H7 (cell line): ENCODE results near the gene ANKRD12. TPM values are rescaled to one million over a fixed set of nuclear protein-coding genes. Genes with fewer than 3 reads are reported as not detected.
"Not testable (repeated sequence)": the region's sequence is repeated elsewhere in the genome, so short reads cannot be mapped to it uniquely, and the experiment has no call there.

Experiments used
- DNase-seq: peaks from one replicate; pipeline ENCODE4 v3.0.0; 2012
- H3K27me3 ChIP-seq: 2 replicates; pipeline ENCODE4 v1.6.0; 2011; ENCODE audit warnings: mild to moderate bottlenecking, low read length; ENCODE audit not compliant: control insufficient read depth, insufficient read depth
- H3K36me3 ChIP-seq: replicated peaks from 2 replicates; pipeline ENCODE4 v1.5.1; 2011; ENCODE audit warnings: low read length; ENCODE audit not compliant: control insufficient read depth, insufficient read depth
- H3K4me3 ChIP-seq: 2 replicates; pipeline ENCODE4 v1.5.1; 2011; ENCODE audit warnings: low read depth, mild to moderate bottlenecking, control low read depth, low read length, moderate library complexity; ENCODE audit not compliant: insufficient read depth
- total RNA-seq: library from RNA; depleted of rRNA; stranded (reverse); fragments of >200 nt; shearing (Covaris generic); gene quantifications from 2 replicates; pipeline ENCODE4 v1.2.3, GENCODE V29; 2014

Gene ANKRD12
- total RNA-seq, 1 experiment from 2014 or later, result 3.2 TPM

- no peak overlapping the region for H3K4me3 ChIP-seq
- no peaks in the 10 kb centered on the region for H3K36me3 ChIP-seq
- DNase-seq, result peak; percentile 35
- no peaks in the 10 kb centered on the region for H3K27me3 ChIP-seq
These were observed 11.0 kb downstream of the ANKRD12 start for GRCh38 chr18:9147440-9148202.

- no peak for DNase-seq
- Histone ChIP-seq H3K4me3 (no peak overlapping the region), H3K27me3 (no peaks in the 10 kb centered on the region), H3K36me3 (no peaks in the 10 kb centered on the region)
These were observed 11.6 kb downstream of the ANKRD12 start for GRCh38 chr18:9148203-9148552.

DNA sequence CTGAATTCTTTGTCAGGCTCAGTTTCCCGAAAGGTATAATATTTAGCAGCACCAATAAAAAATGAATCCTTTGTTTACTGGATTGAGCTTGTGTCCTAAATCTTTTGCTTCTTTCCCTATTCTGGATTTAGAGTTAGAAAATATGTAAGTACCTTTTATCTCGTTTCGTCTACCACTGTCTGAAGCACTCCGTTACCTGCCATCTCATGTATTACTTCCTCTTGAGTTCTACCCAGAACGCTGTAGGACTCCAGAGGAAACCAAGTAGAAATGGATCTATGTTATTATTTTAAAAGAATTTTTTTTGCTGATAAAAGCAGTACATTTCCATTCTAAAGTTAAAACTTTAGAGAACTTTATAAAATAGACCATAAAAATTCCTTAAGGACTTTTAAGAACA is 13.5 kb downstream of the ANKRD12 start:
- no peak overlapping the region for H3K4me3 ChIP-seq
- DNase-seq, result no peak

GRCh38 chr18:9153256-9153655 is 16.7 kb downstream of the ANKRD12 start:
- Histone ChIP-seq H3K4me3 (no peak overlapping the region), H3K27me3 (no peaks in the 10 kb centered on the region), H3K36me3 (no peaks in the 10 kb centered on the region)
- DNase-seq, result no peak

More for the DNA sequence above, 13.5 kb downstream of the ANKRD12 start:
- Histone ChIP-seq H3K27me3 (no peaks in the 10 kb centered on the region), H3K36me3 (no peaks in the 10 kb centered on the region)

DNA sequence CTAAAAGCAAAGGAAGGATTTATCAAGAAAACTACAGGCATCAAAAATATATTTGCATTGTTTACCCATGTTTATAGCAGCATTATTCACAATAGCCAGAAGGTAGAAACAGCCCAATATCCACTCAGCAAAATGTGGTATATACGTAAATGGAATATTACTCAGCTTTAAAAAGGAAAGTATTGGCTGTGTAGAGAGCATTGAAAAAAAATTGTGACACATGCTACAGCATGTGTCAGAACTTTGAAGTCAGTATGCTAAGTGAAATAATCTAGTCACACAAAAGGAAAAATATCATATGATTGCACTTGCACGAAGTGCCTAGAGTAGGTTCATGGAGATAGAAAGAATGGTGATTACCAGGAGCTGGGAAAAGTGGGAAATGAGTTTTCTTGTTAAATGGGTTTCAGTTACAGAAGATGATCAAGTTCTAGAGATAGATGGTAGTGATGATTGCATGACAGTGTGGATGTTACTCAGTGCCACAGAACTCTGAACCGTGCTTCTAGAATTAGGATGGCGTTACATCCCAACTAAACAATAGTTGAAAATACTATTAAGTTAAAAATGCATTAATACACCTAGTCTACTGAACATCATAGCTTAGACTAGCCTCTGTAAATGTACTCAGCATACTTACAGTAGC is 20.1 kb downstream of the ANKRD12 start:
- Histone ChIP-seq H3K4me3 (no peak overlapping the region), H3K36me3 (no peaks in the 10 kb centered on the region), H3K27me3 (no peaks in the 10 kb centered on the region)
- no peak for DNase-seq

DNA sequence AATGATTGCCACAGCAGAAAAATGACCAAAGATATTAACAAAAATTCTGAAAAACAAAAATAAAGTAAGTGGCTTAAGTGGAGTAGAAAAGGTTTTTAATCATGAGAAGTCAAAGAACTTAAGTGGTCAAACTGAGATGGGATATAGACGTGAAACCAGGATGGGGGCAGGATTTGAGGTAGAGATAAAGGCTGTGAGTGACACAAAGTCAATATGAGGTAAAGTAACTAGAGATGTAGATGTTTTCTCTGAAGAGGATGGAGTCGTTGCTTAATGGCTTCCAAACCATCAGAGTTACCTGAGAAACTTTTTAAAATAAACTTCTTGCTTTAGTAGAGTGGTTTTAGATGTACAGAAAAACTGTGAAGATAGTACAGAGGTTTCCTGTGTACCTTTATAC is 21.2 kb downstream of the ANKRD12 start:
- DNase-seq, result no peak
- no peaks in the 10 kb centered on the region for H3K27me3 ChIP-seq
- no peak overlapping the region for H3K4me3 ChIP-seq
- H3K36me3 ChIP-seq, result no peaks in the 10 kb centered on the region

DNA sequence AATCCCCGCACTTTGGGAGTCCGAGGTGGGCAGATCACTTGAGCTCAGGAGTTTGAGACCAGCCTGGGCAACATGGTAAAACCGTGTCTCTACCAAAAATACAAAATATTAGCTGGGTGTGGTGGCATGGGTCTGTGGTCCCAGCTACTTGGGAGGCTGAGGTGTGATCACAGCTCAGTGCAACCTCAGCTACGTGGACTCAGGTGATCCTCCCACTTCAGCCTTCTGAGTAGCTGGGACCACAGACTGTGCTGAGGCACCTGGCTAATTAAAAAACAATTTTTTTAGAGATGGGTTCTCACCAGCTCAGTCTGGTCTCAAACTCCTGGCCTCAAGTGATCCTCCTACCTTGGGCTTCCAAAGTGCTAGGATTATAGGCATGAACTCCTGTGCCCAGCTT is 23.4 kb downstream of the ANKRD12 start:
- Histone ChIP-seq H3K4me3 (no peak overlapping the region), H3K27me3 (no peaks in the 10 kb centered on the region), H3K36me3 (no peaks in the 10 kb centered on the region)
- no peak for DNase-seq

GRCh38 chr18:9162663-9163062 is 26.1 kb downstream of the ANKRD12 start:
- DNase-seq, H3K4me3 ChIP-seq, H3K27me3 ChIP-seq, H3K36me3 ChIP-seq: not testable (repeated sequence)

GRCh38 chr18:9164149-9164548 is 27.6 kb downstream of the ANKRD12 start:
- not testable (repeated sequence) for H3K4me3 ChIP-seq, H3K36me3 ChIP-seq, H3K27me3 ChIP-seq, DNase-seq

- not testable (repeated sequence) for DNase-seq, H3K36me3 ChIP-seq
These were observed 29.3 kb downstream of the ANKRD12 start for GRCh38 chr18:9165883-9166282.

GRCh38 chr18:9169515-9169914 is 32.9 kb downstream of the ANKRD12 start:
- not testable (repeated sequence) for H3K4me3 ChIP-seq, H3K36me3 ChIP-seq, H3K27me3 ChIP-seq, DNase-seq

More at GRCh38 chr18:9165883-9166282, 29.3 kb downstream of the ANKRD12 start:
- H3K27me3 ChIP-seq, H3K4me3 ChIP-seq: not testable (repeated sequence)

DNA sequence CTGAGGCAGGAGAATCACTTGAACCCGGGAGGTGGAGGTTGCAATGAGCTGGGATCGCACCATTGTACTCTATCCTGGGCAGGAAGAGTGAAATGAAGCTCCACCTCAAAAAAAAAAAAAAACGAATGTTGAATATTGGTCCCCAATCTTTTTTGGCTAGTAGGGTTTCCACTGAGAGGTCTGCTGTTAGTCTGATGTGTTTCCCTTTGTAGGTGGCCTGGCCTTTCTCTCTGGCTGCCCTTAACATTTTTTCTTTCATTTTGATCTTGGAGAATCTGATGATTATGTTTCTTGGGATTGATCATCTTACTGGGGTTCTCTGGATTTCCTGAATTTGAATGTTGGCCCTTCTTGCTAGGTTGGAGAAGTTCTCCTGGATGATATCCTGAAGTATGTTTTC is 35.3 kb downstream of the ANKRD12 start:
- not testable (repeated sequence) for H3K27me3 ChIP-seq, DNase-seq, H3K4me3 ChIP-seq, H3K36me3 ChIP-seq

DNA sequence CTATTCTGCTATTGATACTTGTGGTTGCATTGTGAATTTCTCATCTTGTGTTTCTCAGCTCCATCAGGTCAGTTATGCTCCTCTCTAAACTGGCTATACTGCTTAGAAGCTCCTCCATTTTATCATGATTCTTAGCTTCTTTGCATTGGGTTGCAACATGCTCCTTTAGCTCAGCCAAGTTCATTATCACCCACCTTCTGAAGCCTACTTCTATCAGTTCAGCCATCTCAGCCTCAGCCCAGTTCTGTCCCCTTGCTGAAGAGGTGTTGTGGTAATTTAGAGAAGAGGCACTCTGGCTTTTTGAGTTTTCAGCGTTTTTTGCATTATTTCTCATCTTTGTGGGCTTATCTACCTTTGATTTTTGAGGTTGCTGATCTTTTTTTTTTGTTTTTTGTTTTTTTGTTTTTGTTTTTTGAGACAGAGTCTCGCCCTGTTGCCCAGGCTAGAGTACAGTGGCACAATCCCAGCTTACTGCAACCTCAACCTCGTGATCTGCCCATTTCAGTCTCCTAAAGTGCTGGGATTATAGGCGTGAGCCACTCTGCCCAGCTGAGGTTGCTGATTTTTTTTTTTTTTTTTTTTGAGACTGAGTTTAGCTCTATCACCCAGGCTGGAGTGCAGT is 36.0 kb downstream of the ANKRD12 start:
- no peak for DNase-seq
- Histone ChIP-seq H3K36me3 (no peaks in the 10 kb centered on the region), H3K27me3 (no peaks in the 10 kb centered on the region), H3K4me3 (no peak overlapping the region)

DNA sequence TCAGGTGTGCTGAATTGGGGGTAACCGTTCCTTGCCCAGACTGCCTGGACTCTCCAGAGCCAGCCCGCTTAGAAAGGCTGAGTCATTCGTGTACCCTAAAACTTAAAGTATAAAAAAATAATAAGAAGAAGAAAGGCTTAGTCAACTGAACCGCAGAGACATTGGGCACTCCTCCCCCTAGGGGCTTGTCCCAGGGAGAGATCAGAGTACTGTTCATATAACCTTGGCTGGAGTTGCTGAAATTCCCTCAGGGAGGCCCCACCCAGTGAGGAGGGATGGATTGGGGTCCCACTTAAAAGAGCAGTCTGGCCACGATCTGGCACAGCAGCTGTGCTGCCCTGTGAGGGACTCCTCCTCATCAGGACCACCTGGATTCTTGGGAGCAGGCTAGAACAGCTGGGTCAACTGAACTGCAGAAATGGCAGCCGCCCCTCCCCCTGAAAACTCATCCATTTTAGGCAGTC is 37.2 kb downstream of the ANKRD12 start:
- no peaks in the 10 kb centered on the region for H3K36me3 ChIP-seq
- DNase-seq, result no peak
- no peak overlapping the region for H3K4me3 ChIP-seq
- H3K27me3 ChIP-seq, result no peaks in the 10 kb centered on the region

DNA sequence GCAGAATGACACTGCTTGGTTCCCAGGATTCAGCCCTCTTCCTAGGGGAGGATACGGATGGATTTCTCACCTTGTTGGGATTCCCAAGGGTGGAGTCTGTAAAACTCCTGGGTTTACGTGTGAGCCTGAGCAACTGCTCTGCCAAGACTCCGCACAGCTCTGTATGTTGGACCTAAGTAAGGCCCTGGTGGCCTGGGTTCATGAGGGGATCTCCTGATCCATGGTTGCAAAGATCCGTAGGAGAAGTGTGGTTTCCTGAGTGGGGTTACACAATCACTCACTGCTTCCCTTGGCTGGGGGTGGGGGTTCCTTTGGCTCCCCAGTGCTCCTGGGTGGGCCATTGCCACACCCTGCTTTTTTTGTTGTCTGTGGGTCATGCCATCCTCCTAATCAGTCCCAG is 37.7 kb downstream of the ANKRD12 start:
- no peaks in the 10 kb centered on the region for H3K27me3 ChIP-seq
- no peak overlapping the region for H3K4me3 ChIP-seq
- DNase-seq, result no peak
- H3K36me3 ChIP-seq, result no peaks in the 10 kb centered on the region
